NCI-H1436 (cell line): Measurements from ENCODE around the gene SPZ1.
"Not testable (repeated sequence)": the region's sequence is repeated elsewhere in the genome, so short reads cannot be mapped to it uniquely, and the experiment has no call there.

Experiments used
- DNase-seq: peaks from one replicate; lab custom pipeline; 2025; lab: John Stamatoyannopoulos, UW

SPZ1 gene, protein sequence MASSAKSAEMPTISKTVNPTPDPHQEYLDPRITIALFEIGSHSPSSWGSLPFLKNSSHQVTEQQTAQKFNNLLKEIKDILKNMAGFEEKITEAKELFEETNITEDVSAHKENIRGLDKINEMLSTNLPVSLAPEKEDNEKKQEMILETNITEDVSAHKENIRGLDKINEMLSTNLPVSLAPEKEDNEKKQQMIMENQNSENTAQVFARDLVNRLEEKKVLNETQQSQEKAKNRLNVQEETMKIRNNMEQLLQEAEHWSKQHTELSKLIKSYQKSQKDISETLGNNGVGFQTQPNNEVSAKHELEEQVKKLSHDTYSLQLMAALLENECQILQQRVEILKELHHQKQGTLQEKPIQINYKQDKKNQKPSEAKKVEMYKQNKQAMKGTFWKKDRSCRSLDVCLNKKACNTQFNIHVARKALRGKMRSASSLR

GRCh38 chr5:80319702-80320101 is at the start of gene SPZ1:
SPZ1 (plus strand) TSS chr5:80320002; CDS start chr5:80320216, 214 bp downstream.
- no peak for DNase-seq

GRCh38 chr5:80270543-80270942 is 49.3 kb upstream of the SPZ1 start:
- DNase-seq: not testable (repeated sequence)

DNA sequence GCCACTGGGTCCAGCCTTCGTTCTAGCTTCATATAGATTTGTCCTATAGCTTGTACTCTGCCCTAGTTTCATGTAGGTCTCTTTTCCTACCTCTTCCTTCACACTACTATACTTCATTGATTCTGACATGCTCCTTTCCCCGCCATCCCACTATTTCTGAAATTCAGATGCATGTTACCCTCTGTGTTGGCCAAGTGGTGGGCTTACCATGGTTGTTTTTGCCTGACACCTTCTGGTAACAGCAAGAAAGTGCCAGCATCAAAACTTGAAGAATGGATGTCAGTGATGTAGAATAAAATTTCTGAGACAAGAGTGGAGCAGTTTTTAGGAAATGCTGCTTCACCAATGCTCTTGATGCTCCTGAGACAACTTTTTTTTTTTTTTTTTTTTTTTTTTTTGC is 44.5 kb upstream of the SPZ1 start:
- DNase-seq: peak; percentile 30

DNA sequence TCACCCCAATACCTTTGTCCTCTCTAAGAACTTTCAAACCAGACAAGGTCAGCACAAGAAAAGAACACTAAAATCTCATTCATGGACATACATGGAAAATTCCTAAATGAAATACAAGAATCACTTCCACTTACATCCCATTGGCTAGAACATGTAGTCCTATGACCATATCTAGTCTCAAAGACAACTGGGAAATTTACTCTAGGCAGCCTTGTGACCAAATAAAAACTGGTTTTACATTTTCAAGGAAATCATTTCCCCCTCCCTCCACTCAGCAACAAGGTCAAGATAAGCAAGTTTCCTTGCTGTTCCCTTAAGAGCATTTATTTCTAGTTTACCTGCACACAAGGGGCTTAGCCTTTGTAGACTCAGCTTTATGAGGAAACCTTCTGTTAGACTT is 43.6 kb upstream of the SPZ1 start:
- no peak for DNase-seq

DNA sequence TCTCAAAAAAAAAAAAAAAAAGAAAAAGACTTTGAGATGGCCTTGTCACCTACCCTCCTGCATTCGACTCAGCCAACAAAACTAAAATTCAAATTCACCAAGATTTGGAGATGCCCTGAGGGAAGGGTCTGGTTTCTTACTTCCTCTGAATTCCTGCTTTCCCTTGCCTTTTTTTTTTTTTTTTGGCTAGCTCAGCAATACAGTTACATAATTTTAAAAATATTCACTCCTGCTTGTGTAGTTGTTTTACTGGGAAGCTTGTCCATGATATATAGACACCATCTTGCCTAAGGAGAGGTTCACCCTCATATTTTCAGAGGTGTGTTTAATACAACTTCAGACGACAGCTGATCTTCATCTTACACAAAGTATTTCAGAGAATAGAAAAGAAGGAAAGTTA is 42.6 kb upstream of the SPZ1 start:
- no peak for DNase-seq

- no peak for DNase-seq
These were observed 37.7 kb upstream of the SPZ1 start for GRCh38 chr5:80282054-80282453.

- no peak for DNase-seq
These were observed 36.4 kb upstream of the SPZ1 start for GRCh38 chr5:80283360-80283759.

- DNase-seq: no peak
These were observed 35.1 kb upstream of the SPZ1 start for GRCh38 chr5:80284720-80285119.

DNA sequence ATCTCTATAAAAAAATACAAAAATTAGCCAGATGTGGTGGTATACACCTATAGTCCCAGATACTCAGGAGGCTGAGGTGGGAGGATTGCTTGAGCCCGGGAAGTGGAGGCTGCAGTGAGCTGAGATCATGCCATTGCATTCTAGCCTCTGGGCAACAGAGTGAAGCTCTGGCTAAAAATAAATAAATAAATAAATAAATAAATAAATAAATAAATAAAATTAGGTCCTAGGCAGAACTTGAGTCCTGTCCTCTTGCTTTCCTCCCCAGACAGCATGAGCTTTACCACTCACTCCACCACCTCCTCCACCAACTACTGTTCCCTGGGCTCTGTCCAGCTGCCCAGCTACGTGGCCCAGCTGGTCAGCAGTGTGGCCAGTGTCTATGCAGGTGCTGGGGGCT is 31.6 kb upstream of the SPZ1 start:
- DNase-seq: no peak

- no peak for DNase-seq
These were observed 30.5 kb upstream of the SPZ1 start for GRCh38 chr5:80289320-80289719.

GRCh38 chr5:80291761-80292160 is 28.0 kb upstream of the SPZ1 start:
- DNase-seq: no peak

DNA sequence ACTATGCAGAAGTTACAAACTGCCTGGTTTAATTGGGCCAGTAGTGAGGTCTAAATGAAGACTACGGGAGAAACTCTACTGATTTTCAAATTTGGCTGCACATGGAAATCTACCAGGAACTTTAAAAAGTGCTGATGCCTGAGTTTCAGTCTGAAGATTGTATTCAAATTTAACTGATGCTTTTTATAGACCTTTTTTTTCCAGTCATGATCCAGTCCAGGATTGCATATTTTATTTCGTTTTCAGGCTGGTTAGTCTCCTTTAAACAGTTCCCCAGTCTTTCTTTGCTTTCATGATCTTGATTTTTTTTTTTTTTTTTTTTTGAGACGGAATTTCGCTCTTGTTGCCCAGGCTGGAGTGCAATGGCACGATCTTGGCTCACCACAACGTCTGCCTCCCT is 23.7 kb upstream of the SPZ1 start:
- DNase-seq: no peak

- DNase-seq: no peak
These were observed 20.2 kb upstream of the SPZ1 start for GRCh38 chr5:80299601-80300000.

DNA sequence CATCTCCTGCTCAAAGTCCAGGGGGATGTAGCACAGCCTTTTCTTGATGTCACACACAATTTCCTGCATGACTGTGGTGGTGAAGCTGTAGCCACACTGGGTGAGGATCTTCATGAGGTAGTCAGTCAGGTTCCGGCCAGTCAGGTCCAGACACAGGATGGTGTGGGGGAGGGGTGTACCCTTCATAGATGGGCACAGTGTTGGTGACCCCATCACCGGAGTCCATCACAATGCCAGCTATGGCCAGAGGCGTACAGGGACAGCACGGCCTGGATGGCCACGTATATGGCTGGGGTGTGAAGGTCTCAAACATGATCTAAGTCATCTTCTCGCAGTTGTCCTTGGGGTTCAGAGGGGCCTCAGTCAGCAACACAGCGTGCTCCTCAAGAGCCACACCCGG is 19.7 kb upstream of the SPZ1 start:
- DNase-seq: no peak

GRCh38 chr5:80300796-80301195 is 19.0 kb upstream of the SPZ1 start:
- DNase-seq: not testable (repeated sequence)

- not testable (repeated sequence) for DNase-seq
These were observed 18.5 kb upstream of the SPZ1 start for GRCh38 chr5:80301342-80301741.

DNA sequence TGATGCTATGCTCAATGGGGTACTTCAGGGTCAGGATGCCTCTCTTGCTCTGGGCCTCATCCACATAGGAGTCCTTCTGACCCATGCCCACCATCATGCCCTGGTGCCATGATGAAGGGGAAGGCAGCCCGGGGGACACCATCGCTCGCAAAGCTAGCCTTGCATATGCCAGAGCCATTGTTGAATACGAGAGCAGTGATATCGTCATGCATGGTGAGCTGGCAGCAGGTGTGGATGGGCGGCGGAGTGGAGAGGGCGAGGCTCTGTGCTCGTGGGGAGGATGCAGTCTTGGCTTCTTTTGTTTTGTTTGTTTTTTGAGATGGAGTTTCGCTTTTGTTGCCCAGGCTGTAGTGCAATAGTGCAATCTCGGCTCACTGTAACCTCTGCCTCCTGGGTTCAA is 17.2 kb upstream of the SPZ1 start:
- DNase-seq: no peak

DNA sequence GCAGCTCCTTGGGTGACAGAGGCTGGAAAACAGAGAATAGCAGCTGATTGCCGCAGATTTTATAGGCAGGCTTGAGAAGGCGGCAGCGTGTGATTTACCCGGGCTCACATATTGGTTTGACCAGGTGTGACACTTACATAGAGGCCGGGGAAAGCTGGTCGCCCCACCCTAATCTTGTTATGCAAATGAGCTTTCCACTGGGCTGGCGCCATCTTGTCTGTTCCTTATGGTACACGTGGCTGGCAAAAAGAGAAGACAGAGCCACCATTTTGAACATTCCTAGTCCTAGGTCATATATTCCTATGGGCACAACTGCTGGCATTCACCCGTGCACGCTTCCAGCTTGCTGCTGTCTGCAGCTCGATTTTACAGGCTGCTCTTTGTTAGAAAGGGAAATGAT is 11.3 kb upstream of the SPZ1 start:
- DNase-seq: no peak

GRCh38 chr5:80309871-80310665 is 9.7 kb upstream of the SPZ1 start:
- DNase-seq: no peak

GRCh38 chr5:80315244-80315643 is 4.6 kb upstream of the SPZ1 start:
- DNase-seq: no peak

- DNase-seq: no peak
These were observed 1.6 kb upstream of the SPZ1 start for GRCh38 chr5:80318212-80318611.

GRCh38 chr5:80324912-80325311 is 5.1 kb downstream of the SPZ1 start:
- no peak for DNase-seq

DNA sequence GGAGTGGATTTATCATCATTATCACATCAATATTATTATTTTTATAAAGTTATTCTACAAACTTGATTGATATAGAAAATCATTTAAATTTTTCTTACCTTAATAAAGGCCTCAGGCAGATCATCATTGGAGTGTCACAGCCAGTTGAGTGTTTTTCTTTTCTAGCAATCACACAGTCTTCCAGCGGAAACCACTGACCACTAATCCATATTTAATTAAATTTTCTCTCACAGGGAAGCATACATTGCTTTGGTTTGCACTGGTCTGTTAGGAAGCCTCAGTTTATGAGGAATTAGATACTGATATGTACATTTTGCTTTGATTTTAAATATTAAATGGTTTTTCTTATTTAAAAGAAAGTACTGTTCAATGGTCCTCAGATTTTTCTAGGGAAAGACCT is 6.7 kb downstream of the SPZ1 start:
- no peak for DNase-seq
